RCC 7860 (cell line): Measurements from ENCODE around the gene CADM2.
"Not testable (repeated sequence)": the region's sequence is repeated elsewhere in the genome, so short reads cannot be mapped to it uniquely, and the experiment has no call there.

Experiments
- DNase-seq: peaks from one replicate; pipeline ENCODE4 v3.0.0-alpha.2; 2015; ENCODE audit warnings: low spot score
- FAIRE-seq: peaks from 2 replicates; lab custom pipeline; 2012; peaks lifted over from hg19 to GRCh38; lab: Jason Lieb, UNC

CADM2 gene

GRCh38 chr3:84958495-84959469 lies at the start of gene CADM2:
Gene CADM2 (plus strand): TSS chr3:84958989.
- FAIRE-seq: no peak

GRCh38 chr3:84918592-84918991 lies 40.2 kb upstream of the CADM2 start:
- not testable (repeated sequence) for FAIRE-seq, DNase-seq

More at GRCh38 chr3:84958495-84959469, at the start of gene CADM2:
- no peak for DNase-seq

- DNase-seq (no peak), FAIRE-seq (no peak)
Measured at GRCh38 chr3:84922682-84923081, 36.1 kb upstream of the CADM2 start.

- FAIRE-seq: no peak
- no peak for DNase-seq
Measured at GRCh38 chr3:84925571-84925970, 33.2 kb upstream of the CADM2 start.

GRCh38 chr3:84943379-84943778 lies 15.4 kb upstream of the CADM2 start:
- FAIRE-seq: no peak
- DNase-seq: no peak

GRCh38 chr3:84946240-84946639 lies 12.5 kb upstream of the CADM2 start:
- no peak for DNase-seq

GRCh38 chr3:84959470-84960271 lies 882 bp downstream of the CADM2 start:
- FAIRE-seq (no peak), DNase-seq (no peak)

More at GRCh38 chr3:84946240-84946639, 12.5 kb upstream of the CADM2 start:
- no peak for FAIRE-seq

GRCh38 chr3:84960581-84960980 lies 1.8 kb downstream of the CADM2 start:
- FAIRE-seq (no peak), DNase-seq (no peak)

GRCh38 chr3:84961011-84961410 lies 2.2 kb downstream of the CADM2 start:
- FAIRE-seq (no peak), DNase-seq (no peak)

GRCh38 chr3:84961521-84962255 lies 2.9 kb downstream of the CADM2 start:
- DNase-seq: no peak
- no peak for FAIRE-seq

GRCh38 chr3:84962415-84962814 lies 3.6 kb downstream of the CADM2 start:
- no peak for FAIRE-seq
- no peak for DNase-seq

GRCh38 chr3:84963137-84963536 lies 4.3 kb downstream of the CADM2 start:
- FAIRE-seq: no peak
- DNase-seq: no peak

- DNase-seq: no peak
- FAIRE-seq: no peak
Measured at GRCh38 chr3:84965141-84965540, 6.4 kb downstream of the CADM2 start.

- FAIRE-seq: no peak
- DNase-seq: no peak
Measured at GRCh38 chr3:84967767-84968581, 9.2 kb downstream of the CADM2 start.

GRCh38 chr3:84968701-84969235 lies 10.0 kb downstream of the CADM2 start:
- FAIRE-seq (no peak), DNase-seq (no peak)

GRCh38 chr3:84974347-84974746 lies 15.6 kb downstream of the CADM2 start:
- no peak for DNase-seq
- FAIRE-seq: no peak

- no peak for DNase-seq
- no peak for FAIRE-seq
Measured at GRCh38 chr3:84977021-84977420, 18.2 kb downstream of the CADM2 start.

- FAIRE-seq (no peak), DNase-seq (no peak)
Measured at GRCh38 chr3:84978843-84979242, 20.1 kb downstream of the CADM2 start.

GRCh38 chr3:84980011-84980410 lies 21.2 kb downstream of the CADM2 start:
- FAIRE-seq (no peak), DNase-seq (no peak)

GRCh38 chr3:84980456-84980855 lies 21.7 kb downstream of the CADM2 start:
- FAIRE-seq: no peak
- no peak for DNase-seq
